ENCODE data around the gene GRM1.

GRCh38 chr6:146305092-146305491 lies 276.2 kb downstream of the GRM1 start:
- TF ChIP-seq POLR2A (IDR thresholded peaks at IDR 0.05; ENCODE audit: low read length) (no peak), GATA1 (IDR thresholded peaks at IDR 0.05; ENCODE audit: low read depth, low read length) (no peak)

Data from erythroblast (primary cell).